ENCODE measurements around the gene PPP6R2. TPM values are rescaled to one million over a fixed set of nuclear protein-coding genes. Genes with fewer than 3 reads are reported as not detected.

The PPP6R2 gene
- polyA plus RNA-seq, 3 donors, result 9.1 to 74.5 (median 10.3) TPM

GRCh38 chr22:50422046-50422445 lies 78.9 kb downstream of the PPP6R2 start:
- H3K27me3 Mint-ChIP-seq (ENCODE audit: low read depth in 3 of 3), result no peaks in the 10 kb centered on the region
- H3K9me3 Mint-ChIP-seq, result no peaks in the 10 kb centered on the region
- H3K79me2 ChIP-seq (ENCODE audit: insufficient read depth, low read length), result no peaks in the 10 kb centered on the region
- H4K20me1 ChIP-seq (ENCODE audit: insufficient read depth, low read length), result peaks cover 10% of the 10 kb centered on the region
- no CpG with 5 or more reads among the region's 14 CpGs for WGBS (ENCODE audit: insufficient coverage)
- no peak overlapping the region for H3K4me3 ChIP-seq (replicated peaks in 1 of 3; ENCODE audit: low read depth in 2 of 3, low read length in 3 of 3)
- no peak overlapping the region for H3K4me3 Mint-ChIP-seq
- H3K4me1 Mint-ChIP-seq, result peaks cover 2% of the 10 kb centered on the region
- peaks cover 82 to 99% of the 10 kb centered on the region in 2 donors for H3K36me3 ChIP-seq (replicated peaks in 1 of 2; ENCODE audit: control insufficient read depth in 1 of 2, insufficient read depth in 2 of 2, low read length in 2 of 2)
- no peaks in the 10 kb centered on the region for H3K27me3 ChIP-seq (ENCODE audit: control insufficient read depth in 2 of 2, insufficient read depth in 2 of 2, low read length in 2 of 2)
- TF ChIP-seq, protein P1, sequence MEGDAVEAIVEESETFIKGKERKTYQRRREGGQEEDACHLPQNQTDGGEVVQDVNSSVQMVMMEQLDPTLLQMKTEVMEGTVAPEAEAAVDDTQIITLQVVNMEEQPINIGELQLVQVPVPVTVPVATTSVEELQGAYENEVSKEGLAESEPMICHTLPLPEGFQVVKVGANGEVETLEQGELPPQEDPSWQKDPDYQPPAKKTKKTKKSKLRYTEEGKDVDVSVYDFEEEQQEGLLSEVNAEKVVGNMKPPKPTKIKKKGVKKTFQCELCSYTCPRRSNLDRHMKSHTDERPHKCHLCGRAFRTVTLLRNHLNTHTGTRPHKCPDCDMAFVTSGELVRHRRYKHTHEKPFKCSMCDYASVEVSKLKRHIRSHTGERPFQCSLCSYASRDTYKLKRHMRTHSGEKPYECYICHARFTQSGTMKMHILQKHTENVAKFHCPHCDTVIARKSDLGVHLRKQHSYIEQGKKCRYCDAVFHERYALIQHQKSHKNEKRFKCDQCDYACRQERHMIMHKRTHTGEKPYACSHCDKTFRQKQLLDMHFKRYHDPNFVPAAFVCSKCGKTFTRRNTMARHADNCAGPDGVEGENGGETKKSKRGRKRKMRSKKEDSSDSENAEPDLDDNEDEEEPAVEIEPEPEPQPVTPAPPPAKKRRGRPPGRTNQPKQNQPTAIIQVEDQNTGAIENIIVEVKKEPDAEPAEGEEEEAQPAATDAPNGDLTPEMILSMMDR (IDR thresholded peaks at IDR 0.05), result no peak
- no peak overlapping the region for H3K9ac ChIP-seq (ENCODE audit: insufficient read depth, low read length, poor library complexity, severe bottlenecking)
- no peak overlapping the region for H3K27ac ChIP-seq (ENCODE audit: low read depth in 1 of 2, low read length in 2 of 2)
- peaks cover 75 to 98% of the 10 kb centered on the region in 2 donors for H3K36me3 Mint-ChIP-seq
- intact Hi-C loops (cut with micrococcal nuclease), result no loop called here
- peak overlapping the region in 2 of 7 donors; percentile 41 to 74 for H3K27ac Mint-ChIP-seq
- H2AFZ ChIP-seq (ENCODE audit: insufficient read depth, low read depth, low read length, poor library complexity, severe bottlenecking), result no peak overlapping the region
- no peak for DNase-seq
- no peak overlapping the region for H3K4me2 ChIP-seq (replicated peaks; ENCODE audit: extremely low read depth, low read length, poor library complexity, severe bottlenecking)
- H3K4me1 ChIP-seq (ENCODE audit: control insufficient read depth in 1 of 2, insufficient read depth in 2 of 2, low read length in 2 of 2), result no peaks in the 10 kb centered on the region
- H3K9me3 ChIP-seq (replicated peaks in 1 of 2; ENCODE audit: control insufficient read depth in 1 of 2, insufficient read depth in 1 of 2, low read length in 2 of 2), result no peaks in the 10 kb centered on the region

DNA sequence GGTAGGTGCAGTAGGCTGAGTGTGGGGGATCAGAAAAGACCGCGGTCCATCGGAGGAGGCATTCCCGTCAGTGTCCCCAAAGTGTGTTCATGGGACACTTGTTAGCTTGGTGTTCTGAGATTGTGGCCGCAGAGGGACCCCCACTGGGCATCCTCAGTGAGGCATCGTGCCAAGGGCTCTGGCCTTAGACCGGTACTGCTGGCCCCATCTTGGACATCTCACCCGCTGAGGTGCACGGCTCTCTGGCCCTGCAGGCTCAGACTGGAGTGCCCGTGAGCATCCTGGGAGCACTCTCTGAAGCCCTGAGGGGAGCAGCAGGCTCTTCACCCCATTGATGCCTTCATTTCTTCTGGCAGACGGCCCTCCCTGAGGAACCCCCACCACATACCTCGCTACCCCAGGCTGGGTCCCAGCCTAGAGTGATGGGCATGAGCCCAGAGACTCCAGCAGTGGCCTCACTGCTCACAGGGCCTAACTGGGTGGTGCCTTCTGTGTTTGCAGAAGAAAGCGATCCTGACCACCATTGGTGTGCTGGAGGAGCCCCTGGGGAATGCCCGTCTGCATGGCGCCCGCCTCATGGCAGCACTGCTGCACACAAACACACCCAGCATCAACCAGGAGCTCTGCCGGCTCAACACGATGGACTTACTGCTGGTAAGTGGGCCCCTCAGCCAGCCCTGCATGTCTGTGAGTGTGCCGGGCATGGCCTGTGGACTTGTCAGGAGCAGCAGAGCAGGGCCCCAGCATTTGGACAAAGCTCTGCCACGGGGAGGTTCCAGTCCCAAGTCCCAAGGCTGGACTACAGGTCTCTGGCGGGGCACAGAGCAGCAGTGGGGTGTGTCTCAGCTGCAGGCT lies 80.1 kb downstream of the PPP6R2 start:
- H3K9ac ChIP-seq (ENCODE audit: insufficient read depth, low read length, poor library complexity, severe bottlenecking), result no peak overlapping the region
- no peak overlapping the region for H3K4me3 Mint-ChIP-seq
- WGBS (ENCODE audit: insufficient coverage), result 96% methylated on average over 20 of the region's 21 CpGs
- no peak overlapping the region for H3K4me2 ChIP-seq (replicated peaks; ENCODE audit: extremely low read depth, low read length, poor library complexity, severe bottlenecking)
- no peaks in the 10 kb centered on the region for H3K27me3 Mint-ChIP-seq (ENCODE audit: low read depth in 3 of 3)
- H3K4me1 Mint-ChIP-seq, result no peaks in the 10 kb centered on the region
- H3K27me3 ChIP-seq (ENCODE audit: control insufficient read depth in 2 of 2, insufficient read depth in 2 of 2, low read length in 2 of 2), result no peaks in the 10 kb centered on the region
- no peak overlapping the region for H3K4me3 ChIP-seq (replicated peaks in 1 of 3; ENCODE audit: low read depth in 2 of 3, low read length in 3 of 3)
- H3K9me3 ChIP-seq (replicated peaks in 1 of 2; ENCODE audit: control insufficient read depth in 1 of 2, insufficient read depth in 1 of 2, low read length in 2 of 2), result no peaks in the 10 kb centered on the region
- H4K20me1 ChIP-seq (ENCODE audit: insufficient read depth, low read length), result peaks cover 10% of the 10 kb centered on the region
- no peak overlapping the region for H3K27ac ChIP-seq (ENCODE audit: low read depth in 1 of 2, low read length in 2 of 2)
- intact Hi-C loops (cut with micrococcal nuclease), result no loop called here
- peaks cover 78 to 98% of the 10 kb centered on the region in 2 donors for H3K36me3 Mint-ChIP-seq
- peaks cover 80 to 99% of the 10 kb centered on the region in 2 donors for H3K36me3 ChIP-seq (replicated peaks in 1 of 2; ENCODE audit: control insufficient read depth in 1 of 2, insufficient read depth in 2 of 2, low read length in 2 of 2)
- H2AFZ ChIP-seq (ENCODE audit: insufficient read depth, low read depth, low read length, poor library complexity, severe bottlenecking), result no peak overlapping the region
- DNase-seq, result peak in 1 of 3 donors; percentile 3
- H3K9me3 Mint-ChIP-seq, result no peaks in the 10 kb centered on the region
- H3K4me1 ChIP-seq (ENCODE audit: control insufficient read depth in 1 of 2, insufficient read depth in 2 of 2, low read length in 2 of 2), result no peaks in the 10 kb centered on the region
- TF ChIP-seq, protein P1 (IDR thresholded peaks at IDR 0.05), result no peak
- peak overlapping the region in 2 of 7 donors; percentile 1 to 25 for H3K27ac Mint-ChIP-seq
- no peaks in the 10 kb centered on the region for H3K79me2 ChIP-seq (ENCODE audit: insufficient read depth, low read length)
